BE2C (cell line): ENCODE results near the gene CGGBP1.

ENCODE experiments used
- DNase-seq: peaks from one replicate; pipeline ENCODE4 v3.0.0-alpha.2; 2020
- H3K27me3 ChIP-seq: fragments of 250-450 bp; sonication (Bioruptor Pico); 2 replicates; pipeline ENCODE4 v1.5.1; 2020; ENCODE audit warnings: mild to moderate bottlenecking
- H3K36me3 ChIP-seq: fragments of 250-450 bp; sonication (Bioruptor Pico); 2 replicates; pipeline ENCODE4 v1.5.1; 2020; ENCODE audit warnings: mild to moderate bottlenecking
- H3K4me1 ChIP-seq: fragments of 250-450 bp; sonication (Bioruptor Pico); 2 replicates; pipeline ENCODE4 v1.5.1; 2020
- H3K4me3 ChIP-seq: 2 replicates; pipeline ENCODE4 v1.5.1; 2011; ENCODE audit warnings: low read depth, low read length
- H3K9me3 ChIP-seq: fragments of 250-450 bp; sonication (Bioruptor Pico); 2 replicates; pipeline ENCODE4 v1.5.1; 2020
- CTCF ChIP-seq: IDR thresholded peaks from 2 replicates; pipeline ENCODE4 v1.5.1; 2012; ENCODE audit warnings: mild to moderate bottlenecking, low read depth, low read length

CGGBP1 gene

GRCh38 chr3:88084097-88084501 is 25.3 kb upstream of the CGGBP1 start:
- Histone ChIP-seq H3K27me3 (no peaks in the 10 kb centered on the region), H3K9me3 (no peaks in the 10 kb centered on the region), H3K36me3 (peaks cover 8% of the 10 kb centered on the region), H3K4me1 (no peaks in the 10 kb centered on the region; the same call in 1 of the 2 replicates), H3K4me3 (no peak overlapping the region)
- TF ChIP-seq CTCF = no peak
- DNase-seq = no peak

GRCh38 chr3:88082854-88083253 is 24.0 kb upstream of the CGGBP1 start:
- Histone ChIP-seq H3K9me3 (no peaks in the 10 kb centered on the region), H3K27me3 (no peaks in the 10 kb centered on the region), H3K4me3 (no peak overlapping the region), H3K36me3 (peaks cover 6% of the 10 kb centered on the region), H3K4me1 (no peaks in the 10 kb centered on the region; the same call in 1 of the 2 replicates)
- no peak for TF ChIP-seq CTCF
- DNase-seq = no peak

GRCh38 chr3:88078932-88079331 is 20.1 kb upstream of the CGGBP1 start:
- H3K4me3 ChIP-seq = no peak overlapping the region
- TF ChIP-seq CTCF = no peak
- no peaks in the 10 kb centered on the region for H3K4me1 ChIP-seq
- no peaks in the 10 kb centered on the region for H3K9me3 ChIP-seq
- DNase-seq = no peak
- no peaks in the 10 kb centered on the region for H3K36me3 ChIP-seq
- H3K27me3 ChIP-seq = no peaks in the 10 kb centered on the region

GRCh38 chr3:88076712-88077111 is 17.9 kb upstream of the CGGBP1 start:
- no peaks in the 10 kb centered on the region for H3K27me3 ChIP-seq
- no peaks in the 10 kb centered on the region for H3K9me3 ChIP-seq
- TF ChIP-seq CTCF = no peak
- H3K4me1 ChIP-seq = no peaks in the 10 kb centered on the region
- H3K36me3 ChIP-seq = no peaks in the 10 kb centered on the region
- no peak overlapping the region for H3K4me3 ChIP-seq
- DNase-seq = no peak

- no peak for TF ChIP-seq CTCF
- Histone ChIP-seq H3K9me3 (no peaks in the 10 kb centered on the region), H3K4me1 (no peaks in the 10 kb centered on the region), H3K4me3 (no peak overlapping the region), H3K36me3 (no peaks in the 10 kb centered on the region), H3K27me3 (no peaks in the 10 kb centered on the region)
- DNase-seq = no peak
Measured at GRCh38 chr3:88075497-88075896, 16.7 kb upstream of the CGGBP1 start.

- TF ChIP-seq CTCF = no peak
- Histone ChIP-seq H3K4me1 (no peaks in the 10 kb centered on the region), H3K4me3 (no peak overlapping the region), H3K27me3 (no peaks in the 10 kb centered on the region), H3K9me3 (no peaks in the 10 kb centered on the region), H3K36me3 (no peaks in the 10 kb centered on the region)
- DNase-seq = no peak
Measured at GRCh38 chr3:88075072-88075471, 16.3 kb upstream of the CGGBP1 start.
